Hepatocyte (in vitro differentiated cells): ENCODE measurements around the gene B3GNT7. TPM values are rescaled to one million over a fixed set of nuclear protein-coding genes. Genes with fewer than 3 reads are reported as not detected.

ENCODE experiments used
- DNase-seq: peaks from one replicate; pipeline ENCODE4 v3.0.0-alpha.2; 2016; ENCODE audit warnings: low spot score
- H2AFZ ChIP-seq: fragments of 200-600 bp; sonication (generic); 2 replicates; pipeline ENCODE4 v1.6.0; 2016; ENCODE audit warnings: antibody characterized with exemption, mild to moderate bottlenecking
- H3K27ac ChIP-seq: fragments of 200-600 bp; sonication (generic); 2 replicates; pipeline ENCODE4 v1.5.1; 2016; ENCODE audit warnings: mild to moderate bottlenecking
- H3K27me3 ChIP-seq: fragments of 200-600 bp; sonication (generic); 2 replicates; pipeline ENCODE4 v1.6.1; 2016
- H3K36me3 ChIP-seq: fragments of 200-600 bp; sonication (generic); replicated peaks from 2 replicates; pipeline ENCODE4 v1.5.1; 2016; ENCODE audit warnings: low read depth; ENCODE audit not compliant: insufficient read depth
- H3K4me1 ChIP-seq: fragments of 200-600 bp; sonication (generic); 2 replicates; pipeline ENCODE4 v1.5.1; 2016; ENCODE audit warnings: mild to moderate bottlenecking, moderate library complexity; ENCODE audit not compliant: insufficient read depth
- H3K4me2 ChIP-seq: fragments of 200-600 bp; sonication (generic); 2 replicates; pipeline ENCODE4 v1.6.0; 2016
- H3K4me3 ChIP-seq: fragments of 200-600 bp; sonication (generic); 2 replicates; pipeline ENCODE4 v1.5.1; 2016; ENCODE audit warnings: mild to moderate bottlenecking
- H3K79me2 ChIP-seq: fragments of 200-600 bp; sonication (generic); 2 replicates; pipeline ENCODE4 v1.6.0; 2017; ENCODE audit warnings: mild to moderate bottlenecking
- H3K9me2 ChIP-seq: fragments of 200-600 bp; sonication (generic); replicated peaks from 2 replicates; pipeline ENCODE4 v1.6.0; 2017; ENCODE audit warnings: mild to moderate bottlenecking; ENCODE audit not compliant: insufficient read depth
- H3K9me3 ChIP-seq: fragments of 200-600 bp; sonication (generic); 2 replicates; pipeline ENCODE4 v1.5.1; 2016; ENCODE audit warnings: low read depth, mild to moderate bottlenecking
- H4K20me1 ChIP-seq: fragments of 200-600 bp; sonication (generic); 2 replicates; pipeline ENCODE4 v1.6.0; 2016; ENCODE audit warnings: mild to moderate bottlenecking; ENCODE audit not compliant: insufficient read depth, poor library complexity, severe bottlenecking
- EZH2 ChIP-seq: fragments of 200-600 bp; sonication (generic); IDR thresholded peaks from 2 replicates; pipeline ENCODE4 v1.6.1; 2016; ENCODE audit warnings: antibody characterized with exemption, mild to moderate bottlenecking, borderline replicate concordance
- EZH2phosphoT487 ChIP-seq: fragments of 200-600 bp; sonication (generic); IDR thresholded peaks from one replicate; pipeline ENCODE4 v1.6.1; 2018; ENCODE audit warnings: antibody characterized with exemption, mild to moderate bottlenecking, low read depth, moderate library complexity; ENCODE audit not compliant: unreplicated experiment, severe bottlenecking
- WGBS: methylation state at CpG from one replicate; pipeline ENCODE4 v1.1.6; 2016; ENCODE audit warnings: low lambda C conversion rate; ENCODE audit errors: missing lambda C conversion rate; 5-methylcytosine and 5-hydroxymethylcytosine counted together
- polyA plus RNA-seq: library from polyadenylated mRNA; unstranded; fragments of >200 nt; fragmentation: Nextera tagmentation; extraction: Ambion mirVana; gene quantifications from 2 replicates; pipeline ENCODE4 v1.2.1, GENCODE V29; 2016
- total RNA-seq: library from RNA; depleted of rRNA; stranded (reverse); fragments of >200 nt; gene quantifications from 2 replicates; pipeline ENCODE4 v1.2.3, GENCODE V29; 2014
- TF ChIP-seq, protein P1 (sequence below): fragments of 200-600 bp; sonication (generic); IDR thresholded peaks from 2 replicates; pipeline ENCODE4 v1.5.1; 2016; ENCODE audit warnings: antibody characterized with exemption, mild to moderate bottlenecking; ENCODE audit not compliant: poor library complexity

The B3GNT7 gene
- total and polyA plus RNA-seq, 2 experiments from 2014 or later: 4.3 to 6.2 TPM

GRCh38 chr2:231360401-231360800, 35.1 kb upstream of the B3GNT7 start:
- WGBS: 81% methylated on average over 11 of the region's 11 CpGs
- no peak for DNase-seq
- H3K4me2 ChIP-seq: no peak overlapping the region
- H2AFZ ChIP-seq: no peak overlapping the region
- no peaks in the 10 kb centered on the region for H3K79me2 ChIP-seq
- no peaks in the 10 kb centered on the region for H3K27me3 ChIP-seq
- no peak overlapping the region for H3K4me3 ChIP-seq
- no peak for TF ChIP-seq EZH2
- TF ChIP-seq, protein P1, sequence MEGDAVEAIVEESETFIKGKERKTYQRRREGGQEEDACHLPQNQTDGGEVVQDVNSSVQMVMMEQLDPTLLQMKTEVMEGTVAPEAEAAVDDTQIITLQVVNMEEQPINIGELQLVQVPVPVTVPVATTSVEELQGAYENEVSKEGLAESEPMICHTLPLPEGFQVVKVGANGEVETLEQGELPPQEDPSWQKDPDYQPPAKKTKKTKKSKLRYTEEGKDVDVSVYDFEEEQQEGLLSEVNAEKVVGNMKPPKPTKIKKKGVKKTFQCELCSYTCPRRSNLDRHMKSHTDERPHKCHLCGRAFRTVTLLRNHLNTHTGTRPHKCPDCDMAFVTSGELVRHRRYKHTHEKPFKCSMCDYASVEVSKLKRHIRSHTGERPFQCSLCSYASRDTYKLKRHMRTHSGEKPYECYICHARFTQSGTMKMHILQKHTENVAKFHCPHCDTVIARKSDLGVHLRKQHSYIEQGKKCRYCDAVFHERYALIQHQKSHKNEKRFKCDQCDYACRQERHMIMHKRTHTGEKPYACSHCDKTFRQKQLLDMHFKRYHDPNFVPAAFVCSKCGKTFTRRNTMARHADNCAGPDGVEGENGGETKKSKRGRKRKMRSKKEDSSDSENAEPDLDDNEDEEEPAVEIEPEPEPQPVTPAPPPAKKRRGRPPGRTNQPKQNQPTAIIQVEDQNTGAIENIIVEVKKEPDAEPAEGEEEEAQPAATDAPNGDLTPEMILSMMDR: no peak
- TF ChIP-seq EZH2phosphoT487: no peak
- H4K20me1 ChIP-seq: no peaks in the 10 kb centered on the region
- no peaks in the 10 kb centered on the region for H3K9me2 ChIP-seq
- peaks cover 10% of the 10 kb centered on the region for H3K4me1 ChIP-seq
- no peaks in the 10 kb centered on the region for H3K36me3 ChIP-seq
- H3K27ac ChIP-seq: no peak overlapping the region
- no peaks in the 10 kb centered on the region for H3K9me3 ChIP-seq

DNA sequence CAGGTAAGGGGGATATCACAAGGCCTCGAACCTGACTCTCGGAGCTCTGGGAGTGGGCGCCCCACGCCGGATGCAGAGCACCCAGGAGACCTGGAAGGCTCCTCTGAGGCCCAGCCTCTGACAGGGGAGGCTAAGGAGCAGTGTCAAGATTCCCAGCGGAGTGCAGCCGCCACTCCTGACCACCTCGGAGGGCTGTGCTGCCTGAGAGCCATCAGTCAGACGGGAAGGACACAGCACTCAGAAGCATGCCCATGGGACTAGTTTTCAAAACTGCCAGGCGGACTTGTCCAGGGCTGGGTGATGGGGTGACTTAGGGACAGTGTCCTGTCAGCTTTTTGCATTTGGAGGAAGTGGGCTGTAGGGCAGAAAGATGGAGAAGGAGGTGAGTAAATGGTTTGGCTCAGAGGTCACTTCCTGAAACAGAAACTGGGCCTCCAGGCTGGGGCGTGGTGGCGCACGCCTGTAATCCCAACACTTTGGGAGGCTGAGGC, 34.6 kb upstream of the B3GNT7 start:
- no peaks in the 10 kb centered on the region for H4K20me1 ChIP-seq
- no peak overlapping the region for H3K27ac ChIP-seq
- H3K79me2 ChIP-seq: no peaks in the 10 kb centered on the region
- no peak for DNase-seq
- H3K4me1 ChIP-seq: peaks cover 16% of the 10 kb centered on the region
- TF ChIP-seq EZH2: no peak
- no peak overlapping the region for H2AFZ ChIP-seq
- H3K36me3 ChIP-seq: no peaks in the 10 kb centered on the region
- H3K4me2 ChIP-seq: no peak overlapping the region
- 97% methylated on average over 13 of the region's 13 CpGs for WGBS
- H3K27me3 ChIP-seq: no peaks in the 10 kb centered on the region
- H3K9me2 ChIP-seq: no peaks in the 10 kb centered on the region
- no peak overlapping the region for H3K4me3 ChIP-seq
- H3K9me3 ChIP-seq: no peaks in the 10 kb centered on the region

- Histone ChIP-seq H3K4me1 (peaks cover 15% of the 10 kb centered on the region), H3K79me2 (no peaks in the 10 kb centered on the region), H3K4me2 (no peak overlapping the region), H4K20me1 (no peaks in the 10 kb centered on the region), H3K36me3 (no peaks in the 10 kb centered on the region), H3K9me2 (no peaks in the 10 kb centered on the region), H2AFZ (no peak overlapping the region), H3K9me3 (no peaks in the 10 kb centered on the region), H3K27me3 (no peaks in the 10 kb centered on the region), H3K4me3 (no peak overlapping the region), H3K27ac (no peak overlapping the region)
- no peak for DNase-seq
- 91% methylated on average over 12 of the region's 12 CpGs for WGBS
- TF ChIP-seq EZH2: no peak
- TF ChIP-seq, protein P1: no peak
- no peak for TF ChIP-seq EZH2phosphoT487
Observed at GRCh38 chr2:231361701-231362554, 33.6 kb upstream of the B3GNT7 start.

GRCh38 chr2:231362555-231363184, 32.8 kb upstream of the B3GNT7 start:
- H3K4me1 ChIP-seq: peaks cover 15% of the 10 kb centered on the region
- H3K27ac ChIP-seq: no peak overlapping the region
- H4K20me1 ChIP-seq: no peaks in the 10 kb centered on the region
- WGBS: 91% methylated on average over 9 of the region's 9 CpGs
- H3K4me3 ChIP-seq: no peak overlapping the region
- H3K36me3 ChIP-seq: no peaks in the 10 kb centered on the region
- H3K27me3 ChIP-seq: no peaks in the 10 kb centered on the region
- H3K9me2 ChIP-seq: no peaks in the 10 kb centered on the region
- no peak overlapping the region for H3K4me2 ChIP-seq
- DNase-seq: no peak
- H3K79me2 ChIP-seq: no peaks in the 10 kb centered on the region
- TF ChIP-seq, protein P1: no peak
- TF ChIP-seq EZH2phosphoT487 (no peak), EZH2 (no peak)
- no peaks in the 10 kb centered on the region for H3K9me3 ChIP-seq
- H2AFZ ChIP-seq: no peak overlapping the region
